RWPE1 (cell line): Measurements from ENCODE around the gene BACH2.
"Not testable (repeated sequence)": the region's sequence is repeated elsewhere in the genome, so short reads cannot be mapped to it uniquely, and the experiment has no call there.

ENCODE experiments used
- CTCF ChIA-PET: fragments of 350-600 bp; sonication (Branson Sonifier 250); formaldehyde crosslinking; extraction: SDS; loops from one replicate; lab custom pipeline; 2021; lab: Yijun Ruan, JAX
- POLR2A ChIA-PET: fragments of 400-600 bp; formaldehyde crosslinking; extraction: SDS; loops from one replicate; lab custom pipeline; 2020; ENCODE audit warnings: antibody characterized with exemption; ENCODE audit not compliant: low non-redundant PET; lab: Yijun Ruan, JAX
- DNase-seq: peaks from one replicate; pipeline ENCODE4 v3.0.0; 2012; ENCODE audit warnings: low spot score
- H3K27ac ChIP-seq: fragments of 450-650 bp; 2 replicates; pipeline ENCODE4 v1.5.1; 2017
- CTCF ChIP-seq: fragments of 450-650 bp; conservative IDR thresholded peaks from 2 replicates; pipeline ENCODE4 v1.5.1; 2017; ENCODE audit warnings: low read depth, mild to moderate bottlenecking

The BACH2 gene

DNA sequence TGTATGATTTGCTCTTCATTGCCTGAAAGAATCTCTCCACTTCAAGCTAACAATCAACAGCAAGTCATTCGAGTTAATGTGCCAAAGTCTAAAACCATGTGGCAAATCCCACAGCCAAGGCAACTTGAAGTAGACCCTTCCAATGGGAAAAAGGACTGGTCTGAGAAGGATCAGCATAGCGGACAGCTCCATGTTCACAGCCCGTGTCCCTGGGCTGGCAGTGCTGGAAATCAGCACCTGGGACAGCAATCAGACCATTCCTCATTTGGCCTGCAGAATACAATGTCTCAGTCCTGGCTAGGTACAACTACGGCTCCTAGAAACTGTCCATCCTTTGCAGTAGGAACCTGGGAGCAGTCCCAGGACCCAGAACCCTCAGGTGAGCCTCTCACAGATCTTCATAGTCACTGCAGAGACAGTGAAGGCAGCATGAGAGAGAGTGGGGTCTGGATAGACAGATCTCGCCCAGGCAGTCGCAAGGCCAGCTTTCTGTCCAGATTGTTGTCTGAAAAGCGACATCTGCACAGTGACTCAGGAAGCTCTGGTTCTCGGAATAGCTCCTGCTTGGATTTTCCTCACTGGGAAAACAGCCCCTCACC lies 401.3 kb downstream of the BACH2 start:
- peak; percentile 53 for DNase-seq
- POLR2A ChIA-PET, result no interaction called here
- CTCF ChIA-PET, result interaction anchor here (0.6 kb wide), 1 partner anchor 1457 kb away, joined by 3 read pairs; no protein-coding TSS in a partner anchor
- no peak overlapping the region for H3K27ac ChIP-seq
- no peak for TF ChIP-seq CTCF

GRCh38 chr6:89894169-89894568 lies 402.5 kb downstream of the BACH2 start, which contains the start of gene GJA10:
TSS of gene GJA10 (plus strand) at chr6:89894469. CDS start at chr6:89894469, 0 bp downstream.
- TF ChIP-seq CTCF, result no peak
- CTCF ChIA-PET, result no interaction called here
- H3K27ac ChIP-seq, result no peak within 1 kb of the TSS
- DNase-seq, result no peak
- POLR2A ChIA-PET, result no interaction called here

- POLR2A ChIA-PET, CTCF ChIA-PET: not testable (repeated sequence)
These were observed 404.1 kb downstream of the BACH2 start for GRCh38 chr6:89892577-89892976.

DNA sequence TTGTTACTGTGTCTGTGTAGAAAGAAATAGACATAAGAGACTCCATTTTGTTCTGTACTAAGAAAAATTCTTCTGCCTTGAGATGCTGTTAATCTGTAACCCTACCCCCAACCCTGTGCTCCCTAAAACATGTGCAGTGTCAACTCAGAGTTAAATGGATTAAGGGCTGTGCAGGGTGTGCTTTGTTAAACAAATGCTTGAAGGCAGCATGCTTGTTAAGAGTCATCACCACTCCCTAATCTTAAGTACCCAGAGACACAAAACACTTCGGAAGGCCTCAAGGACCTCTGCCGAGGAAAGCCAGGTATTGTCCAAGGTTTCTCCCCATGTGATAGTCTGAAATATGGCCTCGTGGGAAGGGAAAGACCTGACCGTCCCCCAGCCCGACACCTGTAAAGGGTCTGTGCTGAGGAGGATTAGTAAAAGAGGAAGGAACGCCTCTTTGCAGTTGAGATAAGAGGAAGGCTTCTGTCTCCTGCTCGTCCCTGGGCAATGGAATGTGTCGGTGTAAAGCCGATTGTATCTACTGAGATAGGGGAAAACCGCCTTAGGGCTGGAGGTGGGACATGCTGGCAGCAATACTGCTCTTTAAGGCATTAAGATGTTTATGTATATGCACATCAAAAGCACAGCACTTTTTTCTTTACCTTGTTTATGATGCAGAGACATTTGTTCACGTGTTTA lies 405.7 kb downstream of the BACH2 start:
- DNase-seq, POLR2A ChIA-PET: not testable (repeated sequence)
- CTCF ChIA-PET, result interaction anchor here (0.6 kb wide), 1 partner anchor 354 kb away, joined by 3 read pairs; no protein-coding TSS in a partner anchor

More at GRCh38 chr6:89892577-89892976, 404.1 kb downstream of the BACH2 start:
- DNase-seq, H3K27ac ChIP-seq: not testable (repeated sequence)

DNA sequence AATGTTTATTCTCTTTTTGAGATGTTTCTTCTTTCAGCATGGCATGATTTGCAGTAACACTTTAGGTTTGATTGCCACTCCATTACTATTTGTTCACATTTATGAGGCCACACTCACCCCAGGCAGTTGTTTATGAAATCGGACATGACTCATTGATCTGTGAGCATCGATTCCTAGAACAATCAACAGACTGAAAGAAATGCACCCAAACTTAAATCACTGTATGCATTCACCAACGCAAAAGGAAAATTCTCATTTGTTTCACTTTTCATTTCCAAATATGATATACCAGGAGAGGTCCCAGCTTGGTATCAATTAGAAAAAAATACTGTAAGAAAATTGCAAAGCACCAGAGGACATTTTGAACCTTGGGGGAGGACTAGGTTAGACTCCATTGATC lies 407.8 kb downstream of the BACH2 start:
- peak; percentile 21 for DNase-seq
- H3K27ac ChIP-seq, result no peak overlapping the region
- no peak for TF ChIP-seq CTCF
- POLR2A ChIA-PET, result no interaction called here
- CTCF ChIA-PET, result no interaction called here

More for the DNA sequence above, 405.7 kb downstream of the BACH2 start:
- H3K27ac ChIP-seq, result not testable (repeated sequence)

- TF ChIP-seq CTCF, result no peak
- ChIA-PET CTCF (interaction anchor here (0.8 kb wide), 1 partner anchor 33 kb away, joined by 8 read pairs; no protein-coding TSS in a partner anchor), POLR2A (no interaction called here)
- H3K27ac ChIP-seq, result no peak overlapping the region
- no peak for DNase-seq
These were observed 408.5 kb downstream of the BACH2 start for GRCh38 chr6:89888138-89888514.

DNA sequence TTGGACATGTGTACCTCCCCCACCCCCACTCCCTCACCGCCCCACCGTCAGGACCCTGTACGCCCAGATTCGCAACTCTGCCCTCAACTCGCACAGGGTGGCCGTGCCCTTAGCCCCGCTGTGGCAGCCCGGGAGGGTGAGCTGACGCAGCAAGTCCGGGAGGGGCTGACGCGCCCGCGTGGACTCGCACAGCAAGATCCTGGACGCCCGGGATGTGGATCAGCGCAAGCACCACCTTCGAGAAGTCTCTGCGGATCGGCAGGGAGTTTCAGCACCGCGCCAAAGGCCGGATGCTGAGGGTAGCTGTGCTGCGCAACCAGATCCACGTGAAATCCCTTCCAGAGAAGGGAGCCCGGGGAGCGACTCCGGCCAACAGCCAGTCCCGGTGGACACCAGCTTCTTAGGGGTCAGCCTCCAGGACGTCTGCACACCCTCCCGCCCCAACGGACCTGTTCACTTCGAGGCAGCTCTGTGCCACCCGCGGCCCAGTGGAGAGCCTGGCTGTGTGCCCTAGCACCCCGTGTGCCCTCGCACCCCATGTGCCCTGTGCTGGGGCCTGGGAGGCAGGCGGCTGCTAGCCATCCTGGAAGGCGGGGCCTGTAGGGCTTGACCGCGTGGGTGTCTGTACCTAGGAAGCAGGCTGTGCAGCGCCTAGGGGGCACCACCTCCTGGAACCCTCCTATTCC lies 409.0 kb downstream of the BACH2 start:
- POLR2A ChIA-PET, result no interaction called here

More for the DNA sequence above, 409.0 kb downstream of the BACH2 start:
- DNase-seq, result no peak
- CTCF ChIA-PET, result interaction anchor here (0.8 kb wide), 1 partner anchor 34 kb away, joined by 8 read pairs; no protein-coding TSS in a partner anchor
- H3K27ac ChIP-seq, result no peak overlapping the region
- no peak for TF ChIP-seq CTCF
